IPS-18c (cell line): ENCODE data around the gene BAZ1B.
"Not testable (repeated sequence)": the region's sequence is repeated elsewhere in the genome, so short reads cannot be mapped to it uniquely, and the experiment has no call there.

Experiments used
- H3K4me3 ChIP-seq: 2 replicates; pipeline ENCODE4 v1.7.0; 2013; ENCODE audit warnings: low read depth, mild to moderate bottlenecking, low read length, moderate library complexity; ENCODE audit not compliant: insufficient read depth
- H3K9me3 ChIP-seq: one replicate; pipeline ENCODE4 v1.6.1; 2013; ENCODE audit warnings: mild to moderate bottlenecking, low read length, moderate library complexity; ENCODE audit not compliant: control insufficient read depth, insufficient read depth

BAZ1B gene

GRCh38 chr7:73519867-73520672, 2.0 kb downstream of the BAZ1B start:
- no peaks in the 10 kb centered on the region for H3K9me3 ChIP-seq
- H3K4me3 ChIP-seq = peak overlapping the region; percentile 77

- H3K4me3 ChIP-seq = no peak overlapping the region
- no peaks in the 10 kb centered on the region for H3K9me3 ChIP-seq
These were observed 3.6 kb downstream of the BAZ1B start for GRCh38 chr7:73518470-73518869.

- Histone ChIP-seq H3K9me3 (no peaks in the 10 kb centered on the region), H3K4me3 (no peak overlapping the region)
These were observed 4.7 kb downstream of the BAZ1B start for GRCh38 chr7:73517241-73517995.

GRCh38 chr7:73515178-73515577, 6.9 kb downstream of the BAZ1B start:
- Histone ChIP-seq H3K9me3 (no peaks in the 10 kb centered on the region), H3K4me3 (no peak overlapping the region)

GRCh38 chr7:73512018-73512780, 9.9 kb downstream of the BAZ1B start:
- Histone ChIP-seq H3K9me3 (no peaks in the 10 kb centered on the region), H3K4me3 (no peak overlapping the region)

- no peak overlapping the region for H3K4me3 ChIP-seq
These were observed 12.6 kb downstream of the BAZ1B start for GRCh38 chr7:73509463-73509862.

GRCh38 chr7:73507556-73507955, 14.5 kb downstream of the BAZ1B start:
- H3K9me3 ChIP-seq = no peaks in the 10 kb centered on the region
- H3K4me3 ChIP-seq = no peak overlapping the region

More at GRCh38 chr7:73509463-73509862, 12.6 kb downstream of the BAZ1B start:
- H3K9me3 ChIP-seq = no peaks in the 10 kb centered on the region

- Histone ChIP-seq H3K9me3 (no peaks in the 10 kb centered on the region), H3K4me3 (no peak overlapping the region)
These were observed 17.2 kb downstream of the BAZ1B start for GRCh38 chr7:73504920-73505319.

- Histone ChIP-seq H3K4me3 (no peak overlapping the region), H3K9me3 (no peaks in the 10 kb centered on the region)
These were observed 18.1 kb downstream of the BAZ1B start for GRCh38 chr7:73504017-73504416.

- H3K4me3 ChIP-seq = no peak overlapping the region
- no peaks in the 10 kb centered on the region for H3K9me3 ChIP-seq
These were observed 18.9 kb downstream of the BAZ1B start for GRCh38 chr7:73503229-73503628.

- Histone ChIP-seq H3K9me3 (no peaks in the 10 kb centered on the region), H3K4me3 (no peak overlapping the region)
These were observed 25.5 kb downstream of the BAZ1B start for GRCh38 chr7:73496626-73497025.

GRCh38 chr7:73495507-73495906, 26.6 kb downstream of the BAZ1B start:
- not testable (repeated sequence) for H3K9me3 ChIP-seq

GRCh38 chr7:73489976-73490375, 32.1 kb downstream of the BAZ1B start:
- Histone ChIP-seq H3K9me3 (peaks cover 2% of the 10 kb centered on the region), H3K4me3 (no peak overlapping the region)

More at GRCh38 chr7:73495507-73495906, 26.6 kb downstream of the BAZ1B start:
- not testable (repeated sequence) for H3K4me3 ChIP-seq

GRCh38 chr7:73487486-73487885, 34.6 kb downstream of the BAZ1B start:
- H3K9me3 ChIP-seq = peaks cover 2% of the 10 kb centered on the region
- no peak overlapping the region for H3K4me3 ChIP-seq

GRCh38 chr7:73483171-73483570, 38.9 kb downstream of the BAZ1B start:
- Histone ChIP-seq H3K9me3 (peaks cover 2% of the 10 kb centered on the region), H3K4me3 (no peak overlapping the region)

GRCh38 chr7:73482746-73483145, 39.3 kb downstream of the BAZ1B start:
- no peak overlapping the region for H3K4me3 ChIP-seq
- H3K9me3 ChIP-seq = peaks cover 2% of the 10 kb centered on the region

- H3K4me3 ChIP-seq, H3K9me3 ChIP-seq: not testable (repeated sequence)
These were observed 40.6 kb downstream of the BAZ1B start for GRCh38 chr7:73481521-73481920.

GRCh38 chr7:73478549-73478948, 43.5 kb downstream of the BAZ1B start:
- Histone ChIP-seq H3K4me3 (no peak overlapping the region), H3K9me3 (no peaks in the 10 kb centered on the region)
